H9 (cell line): ENCODE results near the gene PLEKHG3. TPM values are rescaled to one million over a fixed set of nuclear protein-coding genes. Genes with fewer than 3 reads are reported as not detected.

Experiments used
- DNase-seq: peaks from one replicate; pipeline ENCODE4 v3.0.0-alpha.2; 2017
- H2AFZ ChIP-seq: one replicate; pipeline ENCODE4 v1.6.1; 2013; ENCODE audit warnings: mild to moderate bottlenecking, low read length, control low read depth, moderate library complexity
- H2AK5ac ChIP-seq: 2 replicates; pipeline ENCODE4 v1.6.1; 2013; ENCODE audit warnings: low read length, control low read depth, mixed read lengths; ENCODE audit not compliant: insufficient read length
- H2BK120ac ChIP-seq: one replicate; pipeline ENCODE4 v1.6.1; 2013; ENCODE audit warnings: low read depth, mild to moderate bottlenecking, low read length, control low read depth, inconsistent platforms; ENCODE audit not compliant: poor library complexity, severe bottlenecking
- H2BK12ac ChIP-seq: 2 replicates; pipeline ENCODE4 v1.6.1; 2013; ENCODE audit warnings: low read length, control low read depth, mixed read lengths, low read depth; ENCODE audit not compliant: insufficient read length
- H2BK15ac ChIP-seq: 2 replicates; pipeline ENCODE4 v1.6.1; 2013; ENCODE audit warnings: low read depth, low read length, control low read depth
- H2BK20ac ChIP-seq: one replicate; pipeline ENCODE4 v1.6.1; 2013; ENCODE audit warnings: low read depth, mild to moderate bottlenecking, low read length, control low read depth, inconsistent platforms; ENCODE audit not compliant: poor library complexity, severe bottlenecking
- H2BK5ac ChIP-seq: 2 replicates; pipeline ENCODE4 v1.6.1; 2013; ENCODE audit warnings: low read length, control low read depth, mixed read lengths; ENCODE audit not compliant: insufficient read length
- H3K14ac ChIP-seq: 2 replicates; pipeline ENCODE4 v1.6.1; 2013; ENCODE audit warnings: low read length, control low read depth; ENCODE audit not compliant: insufficient read depth
- H3K18ac ChIP-seq: 2 replicates; pipeline ENCODE4 v1.6.1; 2013; ENCODE audit warnings: low read depth, mild to moderate bottlenecking, mixed read lengths, low read length, control low read depth; ENCODE audit not compliant: insufficient read length
- H3K23ac ChIP-seq: 2 replicates; pipeline ENCODE4 v1.6.1; 2013; ENCODE audit warnings: low read length, control low read depth, mixed read lengths, low read depth; ENCODE audit not compliant: insufficient read length
- H3K23me2 ChIP-seq: 2 replicates; pipeline ENCODE4 v1.6.1; 2013; ENCODE audit warnings: low read depth, mild to moderate bottlenecking, mixed read lengths, low read length, control low read depth; ENCODE audit not compliant: insufficient read length, poor library complexity, severe bottlenecking
- H3K27ac ChIP-seq: 2 replicates; pipeline ENCODE4 v1.5.1; 2013; ENCODE audit warnings: low read length, control low read depth, mixed read lengths, low read depth; ENCODE audit not compliant: insufficient read length
- H3K27me3 ChIP-seq: 2 replicates; pipeline ENCODE4 v1.6.1; 2013; ENCODE audit warnings: low read length, control low read depth, inconsistent platforms; ENCODE audit not compliant: insufficient read depth
- H3K4ac ChIP-seq: 2 replicates; pipeline ENCODE4 v1.6.1; 2013; ENCODE audit warnings: low read depth, mild to moderate bottlenecking, control low read depth, inconsistent platforms, low read length, moderate library complexity
- H3K4me1 ChIP-seq: 2 replicates; pipeline ENCODE4 v1.6.1; 2013; ENCODE audit warnings: low read length, control low read depth, inconsistent platforms; ENCODE audit not compliant: insufficient read depth
- H3K4me2 ChIP-seq: 2 replicates; pipeline ENCODE4 v1.6.1; 2013; ENCODE audit warnings: low read length, control low read depth, mixed read lengths; ENCODE audit not compliant: insufficient read length, insufficient read depth
- H3K56ac ChIP-seq: 2 replicates; pipeline ENCODE4 v1.6.1; 2013; ENCODE audit warnings: low read depth, mild to moderate bottlenecking, mixed read lengths, low read length, control low read depth; ENCODE audit not compliant: insufficient read length
- H3K79me1 ChIP-seq: 2 replicates; pipeline ENCODE4 v1.6.1; 2013; ENCODE audit warnings: low read depth, mild to moderate bottlenecking, moderate library complexity, low read length, control low read depth, inconsistent platforms; ENCODE audit not compliant: insufficient read depth, poor library complexity, severe bottlenecking
- H3K79me2 ChIP-seq: 2 replicates; pipeline ENCODE4 v1.6.1; 2013; ENCODE audit warnings: low read length, control low read depth, inconsistent platforms; ENCODE audit not compliant: insufficient read depth
- H3K9ac ChIP-seq: 2 replicates; pipeline ENCODE4 v1.6.1; 2013; ENCODE audit warnings: low read length, control low read depth, mixed read lengths; ENCODE audit not compliant: insufficient read length; ENCODE audit errors: extremely low read depth
- H3K9me3 ChIP-seq: one replicate; pipeline ENCODE4 v1.6.1; 2013; ENCODE audit warnings: low read depth, low read length, inconsistent platforms; ENCODE audit not compliant: control insufficient read depth
- H3T11ph ChIP-seq: one replicate; pipeline ENCODE4 v1.6.1; 2013; ENCODE audit warnings: mild to moderate bottlenecking, low read length, control low read depth, inconsistent platforms
- H4K20me1 ChIP-seq: one replicate; pipeline ENCODE4 v1.6.1; 2013; ENCODE audit not compliant: control insufficient read depth, insufficient read length, insufficient read depth
- H4K5ac ChIP-seq: 2 replicates; pipeline ENCODE4 v1.6.1; 2013; ENCODE audit warnings: low read depth, mild to moderate bottlenecking, mixed read lengths, low read length, control low read depth; ENCODE audit not compliant: insufficient read length
- H4K8ac ChIP-seq: replicated peaks from 2 replicates; pipeline ENCODE4 v1.6.1; 2013; ENCODE audit warnings: low read length, control low read depth, mixed read lengths, low read depth; ENCODE audit not compliant: insufficient read length
- H4K91ac ChIP-seq: 2 replicates; pipeline ENCODE4 v1.6.1; 2013; ENCODE audit warnings: low read depth, mild to moderate bottlenecking, moderate library complexity, mixed read lengths, low read length, control low read depth; ENCODE audit not compliant: insufficient read length
- H3K27ac Mint-ChIP-seq, 3 experiments: 2 replicates in 2 of 3; 3 replicates in 1 of 3; pipeline ENCODE4 v1.8.0; 2020 to 2021; ENCODE audit warnings: mixed read lengths in 3 of 3, mild to moderate bottlenecking in 1 of 3, moderate library complexity in 1 of 3
- H3K27me3 Mint-ChIP-seq: 2 replicates; pipeline ENCODE4 v1.8.0; 2021; ENCODE audit warnings: low read depth, mild to moderate bottlenecking, moderate library complexity, mixed read lengths
- H3K36me3 Mint-ChIP-seq, 3 experiments: 2 replicates in 2 of 3; 3 replicates in 1 of 3; pipeline ENCODE4 v1.8.0; 2020 to 2021; ENCODE audit warnings: low read depth in 3 of 3, mixed read lengths in 3 of 3; ENCODE audit not compliant: insufficient read depth in 1 of 3
- H3K4me1 Mint-ChIP-seq, 2 experiments: 2 replicates each; pipeline ENCODE4 v1.8.0; 2020; ENCODE audit warnings: mixed read lengths in 2 of 2
- H3K4me3 Mint-ChIP-seq, 2 experiments: 2 replicates in 1 of 2; 3 replicates in 1 of 2; pipeline ENCODE4 v1.8.0; 2020 to 2021; ENCODE audit warnings: mild to moderate bottlenecking in 2 of 2, mixed read lengths in 2 of 2, moderate library complexity in 1 of 2
- H3K9me3 Mint-ChIP-seq, 2 experiments: 2 replicates in 1 of 2; 3 replicates in 1 of 2; pipeline ENCODE4 v1.8.0; 2020; ENCODE audit warnings: mild to moderate bottlenecking in 2 of 2, mixed read lengths in 2 of 2, moderate library complexity in 1 of 2
- CTCF ChIP-seq: fragments of 200-600 bp; sonication (generic); conservative IDR thresholded peaks from 3 replicates; pipeline ENCODE4 v1.8.0; 2021; ENCODE audit warnings: antibody characterized with exemption, mild to moderate bottlenecking
- WGBS: extraction: QIAGEN DNeasy Blood & Tissue Kit; methylation state at CpG from one replicate; pipeline ENCODE4 v1.1.7; 2013; ENCODE audit warnings: missing lambda C conversion rate, low lambda C conversion rate, mixed read lengths; ENCODE audit not compliant: insufficient read length; ENCODE audit errors: extremely low coverage; 5-methylcytosine and 5-hydroxymethylcytosine counted together
- total RNA-seq: library from RNA; stranded (reverse); gene quantifications from 2 replicates; pipeline ENCODE4 v1.2.1, GENCODE V29; 2021

The PLEKHG3 gene
- total RNA-seq, 1 experiment from 2014 or later: 48.5 TPM

- H3K4me2 ChIP-seq: no peak overlapping the region
- no peak overlapping the region for H3K27ac ChIP-seq
- no peak overlapping the region for H3K27ac Mint-ChIP-seq
These were observed 59.0 kb downstream of the PLEKHG3 start for GRCh38 chr14:64763085-64763782.

More at GRCh38 chr14:64763085-64763782, 59.0 kb downstream of the PLEKHG3 start:
- Histone ChIP-seq H3K4ac (no peak overlapping the region), H3T11ph (no peak overlapping the region), H3K23ac (no peak overlapping the region), H3K79me1 (no peaks in the 10 kb centered on the region), H3K14ac (no peak overlapping the region), H3K79me2 (no peaks in the 10 kb centered on the region), H3K56ac (no peak overlapping the region), H2BK120ac (no peak overlapping the region), H2AFZ (no peak overlapping the region), H4K5ac (no peak overlapping the region), H2AK5ac (no peak overlapping the region), H3K18ac (no peak overlapping the region), H2BK5ac (no peak overlapping the region), H4K20me1 (no peaks in the 10 kb centered on the region), H2BK20ac (no peak overlapping the region), H3K9me3 (no peaks in the 10 kb centered on the region), H2BK12ac (no peak overlapping the region), H2BK15ac (no peak overlapping the region), H3K9ac (no peak overlapping the region), H3K4me1 (no peaks in the 10 kb centered on the region), H3K27me3 (no peaks in the 10 kb centered on the region), H3K23me2 (peaks cover 4% of the 10 kb centered on the region), H4K91ac (no peak overlapping the region), H4K8ac (no peak overlapping the region)
- Mint-ChIP-seq H3K27me3 (peaks cover 23% of the 10 kb centered on the region), H3K4me3 (no peak overlapping the region), H3K36me3 (no peaks in the 10 kb centered on the region; a peak in 1 of 7 replicates), H3K9me3 (no peaks in the 10 kb centered on the region; a peak in 2 of 5 replicates), H3K4me1 (peaks cover 49 to 68% of the 10 kb centered on the region in 2 experiments)
- DNase-seq: no peak
- no peak for TF ChIP-seq CTCF
- no CpG with 5 or more reads among the region's 11 CpGs for WGBS
